Liver (tissue), 9 donors: ENCODE data around the gene ACSL1. TPM values are rescaled to one million over a fixed set of nuclear protein-coding genes. Genes with fewer than 3 reads are reported as not detected.

Source experiments
- DNase-seq: peaks from one replicate; pipeline ENCODE4 v3.0.0-alpha.2; 2017; ENCODE audit warnings: low spot score
- H3K27ac ChIP-seq, 2 donors: one replicate each; pipeline ENCODE4 v1.7.0; 2013; ENCODE audit warnings: inconsistent platforms in 2 of 2, low read length in 2 of 2, control low read depth in 1 of 2, low read depth in 1 of 2, mild to moderate bottlenecking in 1 of 2
- H3K27me3 ChIP-seq, 4 donors: one replicate each; pipeline versions ENCODE4 v1.6.1 to v1.7.0; 2013; ENCODE audit warnings: low read length in 3 of 4, inconsistent platforms in 1 of 4, mild to moderate bottlenecking in 1 of 4, moderate library complexity in 1 of 4; ENCODE audit not compliant: control insufficient read depth in 4 of 4, insufficient read depth in 4 of 4
- H3K36me3 ChIP-seq, 4 donors: one replicate each; pipeline versions ENCODE4 v1.6.1 to v1.7.0; 2013; ENCODE audit warnings: low read length in 3 of 4, mild to moderate bottlenecking in 3 of 4, low read depth in 1 of 4, moderate library complexity in 1 of 4; ENCODE audit not compliant: control insufficient read depth in 4 of 4, insufficient read depth in 3 of 4
- H3K4me1 ChIP-seq, 4 donors: one replicate each; pipeline versions ENCODE4 v1.6.1 to v1.7.0; 2013; ENCODE audit warnings: low read length in 3 of 4, mild to moderate bottlenecking in 3 of 4, moderate library complexity in 1 of 4; ENCODE audit not compliant: control insufficient read depth in 4 of 4, insufficient read depth in 4 of 4
- H3K4me3 ChIP-seq, 3 donors: one replicate each; pipeline versions ENCODE4 v1.6.1 to v1.7.0; 2013; ENCODE audit warnings: low read length in 3 of 3, control low read depth in 1 of 3, low read depth in 1 of 3, mild to moderate bottlenecking in 1 of 3
- H3K9ac ChIP-seq, 2 donors: one replicate each; pipeline ENCODE4 v1.7.0; 2013; ENCODE audit warnings: low read length in 2 of 2, mild to moderate bottlenecking in 2 of 2, moderate library complexity in 2 of 2, control low read depth in 1 of 2, low read depth in 1 of 2
- H3K9me3 ChIP-seq, 4 donors: one replicate each; pipeline versions ENCODE4 v1.6.1 to v1.7.0; 2013; ENCODE audit warnings: low read length in 3 of 4; ENCODE audit not compliant: control insufficient read depth in 4 of 4
- EGR1 ChIP-seq, 2 donors: IDR thresholded peaks; 2 replicates each; pipeline ENCODE4 v1.6.1; 2016 to 2018; ENCODE audit warnings: antibody characterized with exemption in 2 of 2, low read depth in 2 of 2
- FOXA1 ChIP-seq: IDR thresholded peaks from 2 replicates; pipeline ENCODE4 v1.6.1; 2016; ENCODE audit warnings: antibody characterized with exemption
- FOXA2 ChIP-seq: IDR thresholded peaks from 2 replicates; pipeline ENCODE4 v1.6.1; 2016; ENCODE audit warnings: antibody characterized with exemption
- HNF4A ChIP-seq, 2 donors: conservative IDR thresholded peaks; 2 replicates each; pipeline ENCODE4 v1.6.1; 2016; ENCODE audit warnings: antibody characterized with exemption in 2 of 2, mild to moderate bottlenecking in 2 of 2
- HNF4G ChIP-seq: IDR thresholded peaks from 2 replicates; pipeline ENCODE4 v1.6.1; 2016; ENCODE audit warnings: antibody characterized with exemption
- JUND ChIP-seq, 2 donors: IDR thresholded peaks; 2 replicates each; pipeline ENCODE4 v1.6.1; 2016; ENCODE audit warnings: antibody characterized with exemption in 2 of 2
- NR2F2 ChIP-seq: IDR thresholded peaks from 2 replicates; pipeline ENCODE4 v1.6.1; 2016; ENCODE audit warnings: antibody characterized with exemption
- RAD21 ChIP-seq, 2 donors: IDR thresholded peaks; 2 replicates each; pipeline ENCODE4 v1.6.1; 2016; ENCODE audit warnings: antibody characterized with exemption in 2 of 2, mild to moderate bottlenecking in 2 of 2
- RXRA ChIP-seq, 2 donors: IDR thresholded peaks; 2 replicates each; pipeline ENCODE4 v1.6.1; 2017 to 2018; ENCODE audit warnings: antibody characterized with exemption in 2 of 2, mild to moderate bottlenecking in 1 of 2
- SP1 ChIP-seq: IDR thresholded peaks from 2 replicates; pipeline ENCODE4 v1.6.1; 2018; ENCODE audit warnings: antibody characterized with exemption, mild to moderate bottlenecking
- TAF1 ChIP-seq: conservative IDR thresholded peaks from 2 replicates; pipeline ENCODE4 v1.6.1; 2016; ENCODE audit warnings: antibody characterized with exemption, mild to moderate bottlenecking
- YY1 ChIP-seq: IDR thresholded peaks from 2 replicates; pipeline ENCODE4 v1.6.1; 2016; ENCODE audit warnings: antibody characterized with exemption, mild to moderate bottlenecking
- WGBS: extraction: QIAGEN DNeasy Blood & Tissue Kit; methylation state at CpG from one replicate; pipeline ENCODE4 v1.1.7; 2013; 5-methylcytosine and 5-hydroxymethylcytosine counted together
- polyA plus RNA-seq, 2 donors: library from polyadenylated mRNA; stranded (reverse) in 1 of 2; unstranded in 1 of 2; fragments of 200-250 nt in 1 of 2; fragments of >200 nt in 1 of 2; fragmentation: Nextera tagmentation in 1 of 2; extraction: Ambion mirVana in 1 of 2; gene quantifications; one replicate each; pipeline versions ENCODE4 v1.2.1 to v1.2.3, GENCODE V29; 2013 to 2015
- total RNA-seq, 2 donors: library from RNA; depleted of rRNA; stranded (reverse); fragments of >200 nt; gene quantifications; one replicate each; pipeline ENCODE4 v1.2.3, GENCODE V29; 2014
- TF ChIP-seq, protein P1 (sequence below): fragments of 150-350 bp; IDR thresholded peaks from 2 replicates; pipeline ENCODE4 v1.5.1; 2017; ENCODE audit warnings: improper control_type of control experiment, low read depth, low read length; ENCODE audit not compliant: missing input control
- TF ChIP-seq, protein P2 (sequence below): IDR thresholded peaks from 2 replicates; pipeline ENCODE4 v1.6.1; 2016; ENCODE audit warnings: antibody characterized with exemption, mild to moderate bottlenecking
- TF ChIP-seq, protein P3 (sequence below): IDR thresholded peaks from 2 replicates; pipeline ENCODE4 v1.6.1; 2016; ENCODE audit warnings: antibody characterized with exemption
- TF ChIP-seq, protein P4 (sequence below): IDR thresholded peaks from 2 replicates; pipeline ENCODE4 v1.6.1; 2016; ENCODE audit warnings: antibody characterized with exemption
- donor health status: healthy.
- donor health status: healthy.
- donor health status: healthy.
- donor health status: healthy.
- donor health status: healthy.

Gene ACSL1
- total and polyA plus RNA-seq, 4 donors: 210 to 2,226 (median 878) TPM

DNA sequence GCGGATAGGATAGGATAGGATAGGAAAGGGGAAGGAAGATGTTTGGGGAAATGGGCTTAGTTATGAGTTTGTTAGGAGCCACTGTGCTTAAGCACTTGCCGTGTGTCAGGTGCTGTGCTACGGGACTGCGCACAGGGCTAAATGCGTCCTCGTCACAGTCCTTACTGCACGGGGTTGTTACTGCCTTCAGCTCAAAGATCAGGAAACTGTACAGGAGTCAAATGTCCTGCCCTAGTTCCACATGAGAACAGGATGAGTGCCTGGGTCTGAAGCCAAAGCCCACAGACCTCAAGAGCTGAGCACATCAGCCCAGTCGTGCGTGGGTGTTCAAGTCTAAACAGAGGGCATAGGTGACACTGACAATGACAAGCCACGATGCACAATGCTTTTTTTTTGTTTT lies 15.0 kb downstream of the ACSL1 start:
- TF ChIP-seq JUND (IDR thresholded peaks at IDR 0.05) (peak in 1 of 2 donors; percentile 36), SP1 (peak; percentile 76), FOXA1 (no peak), YY1 (no peak), HNF4A (conservative IDR thresholded peaks at IDR 0.05) (peak; percentile 65 to 85), NR2F2 (no peak), TAF1 (no peak), HNF4G (peak; percentile 30), FOXA2 (peak; percentile 40), EGR1 (IDR thresholded peaks at IDR 0.05; ENCODE audit: low read depth in 2 of 2) (peak; percentile 79 to 87), RXRA (IDR thresholded peaks at IDR 0.05) (peak; percentile 75 to 90), RAD21 (IDR thresholded peaks at IDR 0.05) (peak in 1 of 2 donors; percentile 27)
- TF ChIP-seq, protein P1, sequence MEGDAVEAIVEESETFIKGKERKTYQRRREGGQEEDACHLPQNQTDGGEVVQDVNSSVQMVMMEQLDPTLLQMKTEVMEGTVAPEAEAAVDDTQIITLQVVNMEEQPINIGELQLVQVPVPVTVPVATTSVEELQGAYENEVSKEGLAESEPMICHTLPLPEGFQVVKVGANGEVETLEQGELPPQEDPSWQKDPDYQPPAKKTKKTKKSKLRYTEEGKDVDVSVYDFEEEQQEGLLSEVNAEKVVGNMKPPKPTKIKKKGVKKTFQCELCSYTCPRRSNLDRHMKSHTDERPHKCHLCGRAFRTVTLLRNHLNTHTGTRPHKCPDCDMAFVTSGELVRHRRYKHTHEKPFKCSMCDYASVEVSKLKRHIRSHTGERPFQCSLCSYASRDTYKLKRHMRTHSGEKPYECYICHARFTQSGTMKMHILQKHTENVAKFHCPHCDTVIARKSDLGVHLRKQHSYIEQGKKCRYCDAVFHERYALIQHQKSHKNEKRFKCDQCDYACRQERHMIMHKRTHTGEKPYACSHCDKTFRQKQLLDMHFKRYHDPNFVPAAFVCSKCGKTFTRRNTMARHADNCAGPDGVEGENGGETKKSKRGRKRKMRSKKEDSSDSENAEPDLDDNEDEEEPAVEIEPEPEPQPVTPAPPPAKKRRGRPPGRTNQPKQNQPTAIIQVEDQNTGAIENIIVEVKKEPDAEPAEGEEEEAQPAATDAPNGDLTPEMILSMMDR: no peak
- TF ChIP-seq, protein P2, sequence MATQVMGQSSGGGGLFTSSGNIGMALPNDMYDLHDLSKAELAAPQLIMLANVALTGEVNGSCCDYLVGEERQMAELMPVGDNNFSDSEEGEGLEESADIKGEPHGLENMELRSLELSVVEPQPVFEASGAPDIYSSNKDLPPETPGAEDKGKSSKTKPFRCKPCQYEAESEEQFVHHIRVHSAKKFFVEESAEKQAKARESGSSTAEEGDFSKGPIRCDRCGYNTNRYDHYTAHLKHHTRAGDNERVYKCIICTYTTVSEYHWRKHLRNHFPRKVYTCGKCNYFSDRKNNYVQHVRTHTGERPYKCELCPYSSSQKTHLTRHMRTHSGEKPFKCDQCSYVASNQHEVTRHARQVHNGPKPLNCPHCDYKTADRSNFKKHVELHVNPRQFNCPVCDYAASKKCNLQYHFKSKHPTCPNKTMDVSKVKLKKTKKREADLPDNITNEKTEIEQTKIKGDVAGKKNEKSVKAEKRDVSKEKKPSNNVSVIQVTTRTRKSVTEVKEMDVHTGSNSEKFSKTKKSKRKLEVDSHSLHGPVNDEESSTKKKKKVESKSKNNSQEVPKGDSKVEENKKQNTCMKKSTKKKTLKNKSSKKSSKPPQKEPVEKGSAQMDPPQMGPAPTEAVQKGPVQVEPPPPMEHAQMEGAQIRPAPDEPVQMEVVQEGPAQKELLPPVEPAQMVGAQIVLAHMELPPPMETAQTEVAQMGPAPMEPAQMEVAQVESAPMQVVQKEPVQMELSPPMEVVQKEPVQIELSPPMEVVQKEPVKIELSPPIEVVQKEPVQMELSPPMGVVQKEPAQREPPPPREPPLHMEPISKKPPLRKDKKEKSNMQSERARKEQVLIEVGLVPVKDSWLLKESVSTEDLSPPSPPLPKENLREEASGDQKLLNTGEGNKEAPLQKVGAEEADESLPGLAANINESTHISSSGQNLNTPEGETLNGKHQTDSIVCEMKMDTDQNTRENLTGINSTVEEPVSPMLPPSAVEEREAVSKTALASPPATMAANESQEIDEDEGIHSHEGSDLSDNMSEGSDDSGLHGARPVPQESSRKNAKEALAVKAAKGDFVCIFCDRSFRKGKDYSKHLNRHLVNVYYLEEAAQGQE: peak; percentile 22
- TF ChIP-seq, protein P3, sequence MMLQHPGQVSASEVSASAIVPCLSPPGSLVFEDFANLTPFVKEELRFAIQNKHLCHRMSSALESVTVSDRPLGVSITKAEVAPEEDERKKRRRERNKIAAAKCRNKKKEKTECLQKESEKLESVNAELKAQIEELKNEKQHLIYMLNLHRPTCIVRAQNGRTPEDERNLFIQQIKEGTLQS: no peak
- TF ChIP-seq, protein P4, sequence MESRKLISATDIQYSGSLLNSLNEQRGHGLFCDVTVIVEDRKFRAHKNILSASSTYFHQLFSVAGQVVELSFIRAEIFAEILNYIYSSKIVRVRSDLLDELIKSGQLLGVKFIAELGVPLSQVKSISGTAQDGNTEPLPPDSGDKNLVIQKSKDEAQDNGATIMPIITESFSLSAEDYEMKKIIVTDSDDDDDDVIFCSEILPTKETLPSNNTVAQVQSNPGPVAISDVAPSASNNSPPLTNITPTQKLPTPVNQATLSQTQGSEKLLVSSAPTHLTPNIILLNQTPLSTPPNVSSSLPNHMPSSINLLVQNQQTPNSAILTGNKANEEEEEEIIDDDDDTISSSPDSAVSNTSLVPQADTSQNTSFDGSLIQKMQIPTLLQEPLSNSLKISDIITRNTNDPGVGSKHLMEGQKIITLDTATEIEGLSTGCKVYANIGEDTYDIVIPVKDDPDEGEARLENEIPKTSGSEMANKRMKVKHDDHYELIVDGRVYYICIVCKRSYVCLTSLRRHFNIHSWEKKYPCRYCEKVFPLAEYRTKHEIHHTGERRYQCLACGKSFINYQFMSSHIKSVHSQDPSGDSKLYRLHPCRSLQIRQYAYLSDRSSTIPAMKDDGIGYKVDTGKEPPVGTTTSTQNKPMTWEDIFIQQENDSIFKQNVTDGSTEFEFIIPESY: no peak
- H3K4me3 ChIP-seq: no peak overlapping the region
- no peaks in the 10 kb centered on the region for H3K9me3 ChIP-seq
- H3K9ac ChIP-seq: peak overlapping the region in 1 of 2 donors; percentile 51
- no peaks in the 10 kb centered on the region for H3K27me3 ChIP-seq
- H3K36me3 ChIP-seq: peaks cover 0 to 2% (median under 1%) of the 10 kb centered on the region in 4 donors
- H3K4me1 ChIP-seq: peaks cover 12 to 90% (median 68%) of the 10 kb centered on the region in 4 donors
- H3K27ac ChIP-seq: peak overlapping the region; percentile 63 to 84
- 37% methylated on average over 10 of the region's 10 CpGs for WGBS
- no peak for DNase-seq

DNA sequence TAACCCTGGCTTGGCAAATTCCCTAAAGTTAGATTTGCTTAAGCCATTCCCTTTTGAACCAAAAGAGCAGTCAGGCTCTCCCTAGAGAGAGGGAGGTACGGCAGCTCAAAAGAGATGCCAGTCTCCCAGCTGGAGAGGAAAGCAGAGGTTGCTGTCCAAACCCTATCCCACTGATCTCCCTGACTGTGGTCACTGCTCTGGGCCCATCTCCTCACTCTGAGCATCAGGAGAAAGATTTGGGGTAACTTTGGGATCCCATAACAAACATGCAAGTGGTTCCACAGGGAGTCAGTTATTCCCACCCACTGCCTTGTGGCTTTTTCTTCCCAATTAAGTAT lies 17.1 kb downstream of the ACSL1 start:
- no peak for DNase-seq
- Histone ChIP-seq H3K27me3 (no peaks in the 10 kb centered on the region), H3K27ac (peak overlapping the region; percentile 4 to 60), H3K9me3 (no peaks in the 10 kb centered on the region), H3K36me3 (peaks cover 0 to 2% (median 0%) of the 10 kb centered on the region in 4 donors), H3K4me3 (no peak overlapping the region), H3K4me1 (peaks cover 12 to 75% (median 62%) of the 10 kb centered on the region in 4 donors), H3K9ac (no peak overlapping the region)
- TF ChIP-seq FOXA2 (no peak), HNF4G (no peak)
- TF ChIP-seq, protein P3: no peak
- TF ChIP-seq, protein P2: peak; percentile 93
- WGBS: 51% methylated on average over 1 of the region's 1 CpG
